MM.1S (cell line): ENCODE data around the gene CANT1.

Experiments
- EZH2 ChIP-seq: fragments of 300-600 bp; sonication (generic); optimal IDR thresholded peaks from 2 replicates; pipeline ENCODE3; 2017; ENCODE audit warnings: low read depth, mild to moderate bottlenecking, antibody characterized with exemption, low read length, mixed read lengths
- EZH2phosphoT487 ChIP-seq: fragments of 300-600 bp; sonication (generic); IDR thresholded peaks from 2 replicates; pipeline ENCODE4 v1.6.1; 2018; ENCODE audit warnings: antibody characterized with exemption, low read length
- TF ChIP-seq, protein P1 (sequence below): fragments of 300-600 bp; sonication (generic); IDR thresholded peaks from 2 replicates; pipeline ENCODE4 v1.5.1; 2016; ENCODE audit warnings: antibody characterized with exemption, low read length, mixed read lengths

DNA sequence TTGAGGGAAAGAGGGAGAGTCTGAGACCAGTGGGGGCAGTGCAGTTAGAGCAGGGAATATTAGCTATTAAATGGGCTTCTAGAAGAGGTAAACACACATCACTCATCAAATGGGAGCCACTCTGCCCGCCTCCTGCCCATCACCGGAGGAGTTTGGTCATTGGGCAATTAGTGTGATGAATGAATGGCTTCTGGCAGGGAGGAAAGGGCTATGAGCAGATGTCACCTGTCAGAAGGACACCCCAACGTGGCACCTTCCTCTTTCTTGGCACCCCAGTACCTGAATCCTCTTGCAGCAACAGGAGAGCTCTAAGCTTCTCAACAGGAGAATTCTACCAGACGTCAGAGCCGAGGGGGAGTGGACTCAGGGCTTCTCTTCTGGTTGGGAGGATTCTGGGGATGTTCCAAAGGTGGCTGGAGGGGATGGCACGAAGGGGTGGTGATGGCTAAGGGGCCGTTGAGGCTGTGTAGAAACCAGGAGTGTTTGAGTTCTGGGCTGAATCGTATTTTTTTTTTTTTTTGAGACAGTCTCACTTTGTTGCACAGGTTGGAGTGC, 25.4 kb upstream of the CANT1 start:
- TF ChIP-seq EZH2phosphoT487 (no peak), EZH2 (no peak)
- TF ChIP-seq, protein P1, sequence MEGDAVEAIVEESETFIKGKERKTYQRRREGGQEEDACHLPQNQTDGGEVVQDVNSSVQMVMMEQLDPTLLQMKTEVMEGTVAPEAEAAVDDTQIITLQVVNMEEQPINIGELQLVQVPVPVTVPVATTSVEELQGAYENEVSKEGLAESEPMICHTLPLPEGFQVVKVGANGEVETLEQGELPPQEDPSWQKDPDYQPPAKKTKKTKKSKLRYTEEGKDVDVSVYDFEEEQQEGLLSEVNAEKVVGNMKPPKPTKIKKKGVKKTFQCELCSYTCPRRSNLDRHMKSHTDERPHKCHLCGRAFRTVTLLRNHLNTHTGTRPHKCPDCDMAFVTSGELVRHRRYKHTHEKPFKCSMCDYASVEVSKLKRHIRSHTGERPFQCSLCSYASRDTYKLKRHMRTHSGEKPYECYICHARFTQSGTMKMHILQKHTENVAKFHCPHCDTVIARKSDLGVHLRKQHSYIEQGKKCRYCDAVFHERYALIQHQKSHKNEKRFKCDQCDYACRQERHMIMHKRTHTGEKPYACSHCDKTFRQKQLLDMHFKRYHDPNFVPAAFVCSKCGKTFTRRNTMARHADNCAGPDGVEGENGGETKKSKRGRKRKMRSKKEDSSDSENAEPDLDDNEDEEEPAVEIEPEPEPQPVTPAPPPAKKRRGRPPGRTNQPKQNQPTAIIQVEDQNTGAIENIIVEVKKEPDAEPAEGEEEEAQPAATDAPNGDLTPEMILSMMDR: no peak
